B cell (primary cell): ENCODE results near the gene LTO1. TPM values are rescaled to one million over a fixed set of nuclear protein-coding genes. Genes with fewer than 3 reads are reported as not detected.

Experiments
- ATAC-seq: fragments of 200-7000 bp; cut with Tn5 transposase; one replicate; pipeline ENCODE4 v1.10.0; 2021; ENCODE audit warnings: low read depth, mild to moderate bottlenecking, moderate number of reproducible peaks, moderate library complexity
- CTCF ChIA-PET: fragments of 350-600 bp; sonication (Branson Sonifier 250); formaldehyde crosslinking; loops from one replicate; lab custom pipeline; 2021; ENCODE audit warnings: antibody characterized with exemption, inconsistent platforms; lab: Charles Lee
- POLR2A ChIA-PET: fragments of 350-600 bp; sonication (Branson Sonifier 250); formaldehyde crosslinking; loops from one replicate; lab custom pipeline; 2021; ENCODE audit warnings: antibody characterized with exemption; lab: Charles Lee
- DNase-seq: peaks from one replicate; pipeline ENCODE4 v3.0.0; 2013
- H2AFZ ChIP-seq: 2 replicates; pipeline ENCODE4 v1.6.1; 2012; ENCODE audit warnings: mild to moderate bottlenecking, low read depth, low read length; ENCODE audit not compliant: insufficient read depth, poor library complexity, severe bottlenecking
- H3K27ac ChIP-seq, 2 donors: 1 replicate in 1 of 2; 2 replicates in 1 of 2; pipeline ENCODE4 v1.5.1; 2012 to 2013; ENCODE audit warnings: low read length in 2 of 2, mild to moderate bottlenecking in 2 of 2, moderate library complexity in 1 of 2
- H3K27me3 ChIP-seq, 4 experiments: fragments of 200-600 bp in 1 of 4; sonication (generic) in 1 of 4; replicated peaks in 1 of 4; 1 replicate in 2 of 4; 2 replicates in 2 of 4; pipeline versions ENCODE4 v1.6.1 to v1.7.0; 2013 to 2016; ENCODE audit warnings: low read length in 3 of 4, mild to moderate bottlenecking in 2 of 4, mixed read lengths in 1 of 4, moderate library complexity in 1 of 4; ENCODE audit not compliant: insufficient read depth in 4 of 4, control insufficient read depth in 3 of 4; ENCODE audit errors: control extremely low read depth in 1 of 4
- H3K36me3 ChIP-seq, 2 experiments: replicated peaks in 1 of 2; 1 replicate in 1 of 2; 2 replicates in 1 of 2; pipeline versions ENCODE4 v1.6.1 to v1.7.1; 2013; ENCODE audit warnings: low read length in 1 of 2; ENCODE audit not compliant: insufficient read depth in 2 of 2, control insufficient read depth in 1 of 2; ENCODE audit errors: control extremely low read depth in 1 of 2, extremely low read depth in 1 of 2
- H3K4me1 ChIP-seq, 2 donors: fragments of 200-600 bp in 1 of 2; sonication (generic) in 1 of 2; 1 replicate in 1 of 2; 2 replicates in 1 of 2; pipeline versions ENCODE4 v1.5.1 to v1.6.1; 2013 to 2017; ENCODE audit warnings: low read length in 2 of 2; ENCODE audit not compliant: control insufficient read depth in 2 of 2, insufficient read depth in 2 of 2
- H3K4me2 ChIP-seq: replicated peaks from 2 replicates; pipeline ENCODE3; 2012; ENCODE audit warnings: mild to moderate bottlenecking, low read depth, low read length; ENCODE audit not compliant: poor library complexity, severe bottlenecking
- H3K4me3 ChIP-seq, 5 experiments: fragments of 200-600 bp in 1 of 5; sonication (generic) in 1 of 5; 1 replicate in 3 of 5; 2 replicates in 2 of 5; pipeline versions ENCODE4 v1.5.1 to v1.7.0; 2011 to 2016; ENCODE audit warnings: low read length in 4 of 5, mild to moderate bottlenecking in 4 of 5, low read depth in 2 of 5, control low read depth in 1 of 5, moderate library complexity in 1 of 5; ENCODE audit not compliant: insufficient read depth in 1 of 5; ENCODE audit errors: control extremely low read depth in 1 of 5, extremely low read depth in 1 of 5
- H3K79me2 ChIP-seq: fragments of 200-600 bp; sonication (generic); one replicate; pipeline ENCODE4 v1.6.0; 2016; ENCODE audit warnings: low read length; ENCODE audit not compliant: control insufficient read depth, insufficient read depth
- H3K9ac ChIP-seq: fragments of 200-600 bp; sonication (generic); 2 replicates; pipeline ENCODE4 v1.6.1; 2017; ENCODE audit warnings: mild to moderate bottlenecking, low read length, moderate library complexity
- H3K9me3 ChIP-seq, 3 donors: one replicate each; pipeline versions ENCODE4 v1.6.1 to v1.7.1; 2013; ENCODE audit warnings: low read length in 2 of 3; ENCODE audit not compliant: control insufficient read depth in 2 of 3, insufficient read depth in 1 of 3; ENCODE audit errors: control extremely low read depth in 1 of 3
- H4K20me1 ChIP-seq: 2 replicates; pipeline ENCODE4 v1.6.0; 2012; ENCODE audit warnings: mild to moderate bottlenecking, low read length; ENCODE audit not compliant: insufficient read depth, control insufficient read depth, poor library complexity, severe bottlenecking
- H3K27ac Mint-ChIP-seq: one replicate; pipeline ENCODE4 v1.8.0; 2021; ENCODE audit warnings: mixed read lengths
- H3K27me3 Mint-ChIP-seq: one replicate; pipeline ENCODE4 v1.8.0; 2021; ENCODE audit warnings: mixed read lengths
- H3K4me1 Mint-ChIP-seq: one replicate; pipeline ENCODE4 v1.8.0; 2021; ENCODE audit warnings: mixed read lengths
- H3K4me3 Mint-ChIP-seq: one replicate; pipeline ENCODE4 v1.8.0; 2021; ENCODE audit warnings: mixed read lengths
- H3K9me3 Mint-ChIP-seq: one replicate; pipeline ENCODE4 v1.8.0; 2022; ENCODE audit warnings: mixed read lengths; ENCODE audit not compliant: insufficient read depth
- EZH2 ChIP-seq: IDR thresholded peaks from 2 replicates; pipeline ENCODE4 v1.6.1; 2012; ENCODE audit warnings: borderline replicate concordance, low read depth, mild to moderate bottlenecking, moderate library complexity, low read length; ENCODE audit not compliant: insufficient read depth, poor library complexity, severe bottlenecking
- WGBS: methylation state at CpG from one replicate; pipeline ENCODE4 v1.1.5; 2013; ENCODE audit warnings: missing lambda C conversion rate; ENCODE audit not compliant: insufficient coverage; 5-methylcytosine and 5-hydroxymethylcytosine counted together
- intact Hi-C: fragments of 100-400 bp; cut with micrococcal nuclease; formaldehyde crosslinking; loops from one replicate; pipeline ENCODE4 v1.10.0; 2022
- polyA plus RNA-seq: library from polyadenylated mRNA; depleted of rRNA; stranded (reverse); fragments of >200 nt; gene quantifications from 2 replicates; pipeline ENCODE4 v1.2.3, GENCODE V29; 2012
- total RNA-seq, 2 donors: library from RNA; stranded (reverse); fragments of 120-200 nt in 1 of 2; gene quantifications; 1 replicate in 1 of 2; 2 replicates in 1 of 2; pipeline versions ENCODE4 v1.2.3 to v1.2.4, GENCODE V29; 2013 to 2022
- TF ChIP-seq, protein P1 (sequence below): fragments of 200-600 bp; IDR thresholded peaks from one replicate; pipeline ENCODE4 v1.8.0; 2022; ENCODE audit warnings: antibody characterized with exemption, mild to moderate bottlenecking

Gene LTO1
- total and polyA plus RNA-seq, 2 donors (not counting 1 experiment from before 2014, with no cell fraction given), result 44.4 to 68.8 TPM

DNA sequence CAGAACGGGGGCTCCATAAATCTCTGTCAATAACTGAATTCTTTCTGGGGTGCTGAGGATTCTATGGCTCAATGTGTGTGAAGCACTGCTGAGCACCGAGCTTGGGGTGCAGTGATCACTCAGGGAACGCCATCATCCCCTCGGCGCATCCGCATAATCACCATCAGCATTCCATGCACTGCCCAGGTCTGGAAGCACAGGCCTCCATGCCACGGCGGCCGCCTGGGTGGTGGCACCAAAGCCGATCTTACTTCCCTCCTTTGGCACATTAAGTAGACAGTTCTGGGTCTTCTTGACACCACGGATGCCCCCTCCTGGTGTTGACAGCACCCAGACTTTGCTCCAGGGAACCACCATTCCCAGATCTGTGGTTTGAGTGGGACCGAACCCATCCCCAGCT, 15.6 kb downstream of the LTO1 start:
- H3K27ac Mint-ChIP-seq, result no peak overlapping the region
- Histone ChIP-seq H3K9me3 (no peaks in the 10 kb centered on the region), H3K4me1 (no peaks in the 10 kb centered on the region), H3K9ac (no peak overlapping the region), H4K20me1 (no peaks in the 10 kb centered on the region), H3K4me2 (no peak overlapping the region), H2AFZ (no peak overlapping the region), H3K27me3 (no peaks in the 10 kb centered on the region), H3K36me3 (peaks cover 0 to 14% of the 10 kb centered on the region in 2 experiments), H3K4me3 (no peak overlapping the region), H3K27ac (no peak overlapping the region), H3K79me2 (no peaks in the 10 kb centered on the region)
- 97% methylated on average over 10 of the region's 12 CpGs for WGBS
- H3K4me1 Mint-ChIP-seq, result no peaks in the 10 kb centered on the region
- H3K4me3 Mint-ChIP-seq, result no peak overlapping the region
- ChIA-PET POLR2A (no interaction called here), CTCF (interaction anchor here (2.0 kb wide), 1 partner anchor 10 kb away, joined by 13 read pairs; no protein-coding TSS in a partner anchor)
- H3K27me3 Mint-ChIP-seq, result no peaks in the 10 kb centered on the region
- no peak for TF ChIP-seq EZH2
- TF ChIP-seq, protein P1, sequence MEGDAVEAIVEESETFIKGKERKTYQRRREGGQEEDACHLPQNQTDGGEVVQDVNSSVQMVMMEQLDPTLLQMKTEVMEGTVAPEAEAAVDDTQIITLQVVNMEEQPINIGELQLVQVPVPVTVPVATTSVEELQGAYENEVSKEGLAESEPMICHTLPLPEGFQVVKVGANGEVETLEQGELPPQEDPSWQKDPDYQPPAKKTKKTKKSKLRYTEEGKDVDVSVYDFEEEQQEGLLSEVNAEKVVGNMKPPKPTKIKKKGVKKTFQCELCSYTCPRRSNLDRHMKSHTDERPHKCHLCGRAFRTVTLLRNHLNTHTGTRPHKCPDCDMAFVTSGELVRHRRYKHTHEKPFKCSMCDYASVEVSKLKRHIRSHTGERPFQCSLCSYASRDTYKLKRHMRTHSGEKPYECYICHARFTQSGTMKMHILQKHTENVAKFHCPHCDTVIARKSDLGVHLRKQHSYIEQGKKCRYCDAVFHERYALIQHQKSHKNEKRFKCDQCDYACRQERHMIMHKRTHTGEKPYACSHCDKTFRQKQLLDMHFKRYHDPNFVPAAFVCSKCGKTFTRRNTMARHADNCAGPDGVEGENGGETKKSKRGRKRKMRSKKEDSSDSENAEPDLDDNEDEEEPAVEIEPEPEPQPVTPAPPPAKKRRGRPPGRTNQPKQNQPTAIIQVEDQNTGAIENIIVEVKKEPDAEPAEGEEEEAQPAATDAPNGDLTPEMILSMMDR, result no peak
- H3K9me3 Mint-ChIP-seq, result no peaks in the 10 kb centered on the region
- ATAC-seq, result no peak
- DNase-seq, result no peak
- intact Hi-C loops, result no loop called here

DNA sequence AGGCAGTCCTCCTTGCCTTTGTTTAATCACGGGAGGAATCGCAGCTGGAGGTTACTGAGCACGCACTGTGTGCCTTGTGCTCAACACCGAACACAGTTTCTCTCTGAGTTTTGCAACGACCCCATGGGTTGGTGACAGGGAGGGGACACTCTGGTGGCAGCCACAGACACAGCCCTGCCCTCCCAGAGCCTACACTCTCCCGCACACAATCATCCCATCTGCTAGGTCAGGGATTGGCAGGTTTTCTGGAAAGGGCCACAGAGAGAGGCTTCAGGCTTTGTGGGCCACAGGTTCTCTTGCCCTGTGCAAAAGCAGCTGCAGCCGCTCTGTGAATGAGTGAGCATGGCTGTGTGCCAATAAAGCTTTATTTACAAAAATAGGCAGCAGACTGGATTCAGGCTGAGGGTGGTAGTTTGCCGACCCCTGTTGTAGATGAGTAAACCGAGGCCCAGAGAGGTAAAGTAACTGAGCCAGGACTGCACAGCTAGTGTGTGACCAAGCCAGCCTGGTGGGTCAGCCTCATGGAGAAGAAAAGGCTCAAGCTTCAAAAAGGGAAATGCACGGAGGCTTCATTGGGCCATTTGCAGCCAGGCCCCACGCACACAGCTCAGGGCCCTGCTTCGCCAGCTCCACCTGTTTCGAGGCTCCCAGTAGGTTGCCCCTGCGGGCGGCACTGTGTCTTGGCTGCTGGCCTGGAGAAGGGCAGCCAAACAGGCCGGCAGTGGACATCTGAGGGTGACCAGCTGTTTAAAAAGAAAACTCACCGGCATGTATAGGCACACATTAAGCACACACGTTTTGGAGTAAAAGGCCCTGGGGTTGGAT, 16.3 kb downstream of the LTO1 start:
- ChIA-PET POLR2A (no interaction called here), CTCF (interaction anchor here (2.0 kb wide), 1 partner anchor 11 kb away, joined by 13 read pairs; no protein-coding TSS in a partner anchor)
- no peak overlapping the region for H3K27ac Mint-ChIP-seq
- H3K9me3 Mint-ChIP-seq, result no peaks in the 10 kb centered on the region
- WGBS, result 94% methylated on average over 15 of the region's 18 CpGs
- no peak for DNase-seq
- H3K36me3 ChIP-seq, result peaks cover 0 to 7% of the 10 kb centered on the region in 2 experiments
- intact Hi-C loops, result no loop called here
- no peak overlapping the region for H2AFZ ChIP-seq
- no peaks in the 10 kb centered on the region for H3K4me1 Mint-ChIP-seq
- H3K4me3 ChIP-seq, result no peak overlapping the region
- no peaks in the 10 kb centered on the region for H3K4me1 ChIP-seq
- no peak for TF ChIP-seq EZH2
- TF ChIP-seq, protein P1, result no peak
- H3K4me3 Mint-ChIP-seq, result no peak overlapping the region
- H3K27me3 Mint-ChIP-seq, result no peaks in the 10 kb centered on the region
- H3K4me2 ChIP-seq, result no peak overlapping the region
- no peaks in the 10 kb centered on the region for H3K9me3 ChIP-seq
- no peaks in the 10 kb centered on the region for H4K20me1 ChIP-seq
- ATAC-seq, result no peak
- no peaks in the 10 kb centered on the region for H3K27me3 ChIP-seq
- H3K27ac ChIP-seq, result no peak overlapping the region
- no peak overlapping the region for H3K9ac ChIP-seq
- H3K79me2 ChIP-seq, result no peaks in the 10 kb centered on the region
